SK-N-SH (cell line): ENCODE data around the gene RPS6KA2. TPM values are rescaled to one million over a fixed set of nuclear protein-coding genes. Genes with fewer than 3 reads are reported as not detected.
A peak's percentile ranks its signal among the peaks of the same experiment; 100 is the strongest.

Source experiments
- CTCF ChIA-PET: fragments of 300-600, 350-600 bp; formaldehyde crosslinking; extraction: SDS; loops from one replicate; lab custom pipeline; 2021; lab: Yijun Ruan, JAX
- POLR2A ChIA-PET: fragments of 350-600 bp; sonication (Branson Sonifier 250); formaldehyde crosslinking; extraction: SDS; loops from one replicate; lab custom pipeline; 2020; ENCODE audit warnings: antibody characterized with exemption, inconsistent platforms; lab: Yijun Ruan, JAX
- DNase-seq: peaks from one replicate; pipeline ENCODE4 v3.0.0; 2012
- H2AFZ ChIP-seq: fragments of 200-600 bp; sonication (generic); 2 replicates; pipeline ENCODE4 v1.8.1; 2016; ENCODE audit warnings: antibody characterized with exemption, mild to moderate bottlenecking, low read depth
- H3F3A ChIP-seq: fragments of 200-600 bp; sonication (generic); replicated peaks from 2 replicates; pipeline ENCODE3; 2016; ENCODE audit warnings: antibody characterized with exemption, mild to moderate bottlenecking; ENCODE audit not compliant: insufficient read depth
- H3K27ac ChIP-seq, 2 experiments: fragments of 200-500 bp in 1 of 2; fragments of 200-600 bp in 1 of 2; sonication (Bioruptor generic) in 1 of 2; sonication (generic), shearing (Covaris generic) in 1 of 2; 2 replicates each; pipeline versions ENCODE4 v1.5.1 to v1.6.1; 2014 to 2016; ENCODE audit warnings: low read depth in 2 of 2, inconsistent platforms in 1 of 2, low read length in 1 of 2, mild to moderate bottlenecking in 1 of 2, mixed read lengths in 1 of 2
- H3K27me3 ChIP-seq: fragments of 200-600 bp; sonication (generic), shearing (Covaris generic); 2 replicates; pipeline ENCODE4 v1.6.1; 2016; ENCODE audit warnings: mixed run types; ENCODE audit not compliant: insufficient read depth
- H3K36me3 ChIP-seq, 2 experiments: fragments of 200-500 bp in 1 of 2; fragments of 200-600 bp in 1 of 2; sonication (Bioruptor generic) in 1 of 2; sonication (generic) in 1 of 2; replicated peaks in 1 of 2; 2 replicates each; pipeline versions ENCODE3 to v1.5.1; 2014 to 2016; ENCODE audit warnings: low read length in 1 of 2, mild to moderate bottlenecking in 1 of 2; ENCODE audit not compliant: insufficient read depth in 2 of 2, control insufficient read depth in 1 of 2
- H3K4me1 ChIP-seq, 2 experiments: fragments of 200-500 bp in 1 of 2; fragments of 200-600 bp in 1 of 2; sonication (Bioruptor generic) in 1 of 2; sonication (generic), shearing (Covaris generic) in 1 of 2; 2 replicates each; pipeline versions ENCODE4 v1.5.1 to v1.6.1; 2014 to 2016; ENCODE audit warnings: low read depth in 1 of 2, low read length in 1 of 2, mixed run types in 1 of 2; ENCODE audit not compliant: insufficient read depth in 2 of 2, control insufficient read depth in 1 of 2
- H3K4me2 ChIP-seq: fragments of 200-600 bp; sonication (generic), shearing (Covaris generic); 2 replicates; pipeline ENCODE4 v1.6.1; 2017; ENCODE audit warnings: mixed run types
- H3K4me3 ChIP-seq, 2 experiments: fragments of 200-500 bp in 1 of 2; fragments of 200-600 bp in 1 of 2; sonication (Bioruptor generic) in 1 of 2; sonication (generic), shearing (Covaris generic) in 1 of 2; 2 replicates each; pipeline versions ENCODE4 v1.5.1 to v1.8.1; 2014 to 2016; ENCODE audit warnings: low read depth in 2 of 2, inconsistent platforms in 1 of 2, low read length in 1 of 2, mild to moderate bottlenecking in 1 of 2, mixed read lengths in 1 of 2, moderate library complexity in 1 of 2
- H3K79me2 ChIP-seq: fragments of 200-600 bp; sonication (generic); 2 replicates; pipeline ENCODE4 v1.8.1; 2017; ENCODE audit warnings: mild to moderate bottlenecking; ENCODE audit not compliant: insufficient read depth
- H3K9ac ChIP-seq: fragments of 200-600 bp; sonication (generic); 2 replicates; pipeline ENCODE4 v1.6.1; 2017; ENCODE audit warnings: mixed run types
- H3K9me2 ChIP-seq: fragments of 200-600 bp; sonication (generic); 2 replicates; pipeline ENCODE4 v1.6.1; 2017; ENCODE audit warnings: mixed run types
- H3K9me3 ChIP-seq: fragments of 200-600 bp; sonication (generic); 2 replicates; pipeline ENCODE4 v1.6.1; 2017; ENCODE audit warnings: mixed run types, mild to moderate bottlenecking, moderate library complexity
- H4K20me1 ChIP-seq: fragments of 200-600 bp; sonication (generic); 2 replicates; pipeline ENCODE4 v1.6.1; 2017; ENCODE audit warnings: mild to moderate bottlenecking, mixed run types; ENCODE audit not compliant: insufficient read depth
- CHD2 ChIP-seq: fragments of 150-350 bp; IDR thresholded peaks from 2 replicates; pipeline ENCODE4 v1.6.1; 2018; ENCODE audit warnings: low read length; ENCODE audit not compliant: partially characterized antibody
- ELF1 ChIP-seq: IDR thresholded peaks from 2 replicates; pipeline ENCODE4 v1.4.0; 2012
- FOXJ3 ChIP-seq: sonication (generic); formaldehyde crosslinking; IDR thresholded peaks from 2 replicates; pipeline ENCODE4 v1.5.1; 2020; ENCODE audit warnings: mild to moderate bottlenecking, missing genetic modification reagents
- FOXM1 ChIP-seq: IDR thresholded peaks from 2 replicates; pipeline ENCODE4 v1.4.0; 2012; ENCODE audit warnings: low read depth, mild to moderate bottlenecking
- GABPA ChIP-seq: IDR thresholded peaks from 2 replicates; pipeline ENCODE4 v1.4.0; 2012; ENCODE audit warnings: low read depth, mild to moderate bottlenecking
- GATA2 ChIP-seq: sonication (generic); formaldehyde crosslinking; IDR thresholded peaks from 2 replicates; pipeline ENCODE4 v1.5.0; 2020; ENCODE audit warnings: mild to moderate bottlenecking, missing genetic modification reagents
- JUND ChIP-seq: IDR thresholded peaks from 2 replicates; pipeline ENCODE4 v1.4.0; 2012
- MEF2A ChIP-seq: IDR thresholded peaks from 2 replicates; pipeline ENCODE4 v1.4.0; 2012; ENCODE audit warnings: low read depth, borderline replicate concordance
- NFIC ChIP-seq: IDR thresholded peaks from 2 replicates; pipeline ENCODE4 v1.4.0; 2012; ENCODE audit warnings: borderline replicate concordance
- NRF1 ChIP-seq: IDR thresholded peaks from 2 replicates; pipeline ENCODE4 v1.6.1; 2012; ENCODE audit warnings: low read depth, mild to moderate bottlenecking, low read length
- RAD21 ChIP-seq: IDR thresholded peaks from 2 replicates; pipeline ENCODE4 v1.6.1; 2012; ENCODE audit warnings: mild to moderate bottlenecking, low read length
- RFX5 ChIP-seq: IDR thresholded peaks from 2 replicates; pipeline ENCODE4 v1.6.1; 2012; ENCODE audit warnings: mild to moderate bottlenecking, improper control_type of control experiment, low read length
- RXRA ChIP-seq: IDR thresholded peaks from 2 replicates; pipeline ENCODE4 v1.4.0; 2012; ENCODE audit warnings: low read depth, mild to moderate bottlenecking, borderline replicate concordance
- SIN3A ChIP-seq: IDR thresholded peaks from 2 replicates; pipeline ENCODE4 v1.6.1; 2012; ENCODE audit warnings: low read depth, mild to moderate bottlenecking, low read length, moderate library complexity, borderline replicate concordance
- SMC3 ChIP-seq: IDR thresholded peaks from 2 replicates; pipeline ENCODE4 v1.6.1; 2012; ENCODE audit warnings: low read depth, low read length, improper control_type of control experiment
- TAF1 ChIP-seq: IDR thresholded peaks from 2 replicates; pipeline ENCODE4 v1.6.1; 2012; ENCODE audit warnings: low read depth, mild to moderate bottlenecking, low read length, moderate library complexity, borderline replicate concordance
- TCF12 ChIP-seq: IDR thresholded peaks from 2 replicates; pipeline ENCODE4 v1.4.0; 2012
- TEAD4 ChIP-seq: IDR thresholded peaks from 2 replicates; pipeline ENCODE4 v1.4.0; 2012; ENCODE audit warnings: mild to moderate bottlenecking, borderline replicate concordance; ENCODE audit not compliant: insufficient read depth
- YY1 ChIP-seq: IDR thresholded peaks from 2 replicates; pipeline ENCODE4 v1.4.0; 2012; ENCODE audit warnings: low read depth, mild to moderate bottlenecking
- WGBS: methylation state at CpG from one replicate; pipeline ENCODE4 v1.1.6; 2017; ENCODE audit warnings: low lambda C conversion rate; 5-methylcytosine and 5-hydroxymethylcytosine counted together
- polyA plus RNA-seq, 3 experiments: library from polyadenylated mRNA; depleted of rRNA; stranded (reverse); fragments of >200 nt; gene quantifications; 2 replicates each; pipeline ENCODE4 v1.2.3, GENCODE V29; 2012
- TF ChIP-seq, protein P1 (sequence below): IDR thresholded peaks from 2 replicates; pipeline ENCODE4 v1.4.0; 2012; ENCODE audit warnings: low read depth
- TF ChIP-seq, protein P2 (sequence below): fragments of 200-600 bp; sonication (generic); IDR thresholded peaks from 2 replicates; pipeline ENCODE4 v1.6.1; 2017; ENCODE audit warnings: antibody characterized with exemption, mild to moderate bottlenecking, moderate library complexity
- TF ChIP-seq, protein P3 (sequence below): IDR thresholded peaks from 2 replicates; pipeline ENCODE4; 2012
- TF ChIP-seq, protein P4 (sequence below): IDR thresholded peaks from 2 replicates; pipeline ENCODE4 v1.4.0; 2012; ENCODE audit warnings: low read depth, borderline replicate concordance
- TF ChIP-seq, protein P5 (sequence below): IDR thresholded peaks from 2 replicates; pipeline ENCODE4 v1.4.0; 2012; ENCODE audit warnings: low read depth, borderline replicate concordance

Gene RPS6KA2
- polyA plus RNA-seq, 1 of the 3 experiments (the other 2 are of a cell fraction), result 59.5 TPM

DNA sequence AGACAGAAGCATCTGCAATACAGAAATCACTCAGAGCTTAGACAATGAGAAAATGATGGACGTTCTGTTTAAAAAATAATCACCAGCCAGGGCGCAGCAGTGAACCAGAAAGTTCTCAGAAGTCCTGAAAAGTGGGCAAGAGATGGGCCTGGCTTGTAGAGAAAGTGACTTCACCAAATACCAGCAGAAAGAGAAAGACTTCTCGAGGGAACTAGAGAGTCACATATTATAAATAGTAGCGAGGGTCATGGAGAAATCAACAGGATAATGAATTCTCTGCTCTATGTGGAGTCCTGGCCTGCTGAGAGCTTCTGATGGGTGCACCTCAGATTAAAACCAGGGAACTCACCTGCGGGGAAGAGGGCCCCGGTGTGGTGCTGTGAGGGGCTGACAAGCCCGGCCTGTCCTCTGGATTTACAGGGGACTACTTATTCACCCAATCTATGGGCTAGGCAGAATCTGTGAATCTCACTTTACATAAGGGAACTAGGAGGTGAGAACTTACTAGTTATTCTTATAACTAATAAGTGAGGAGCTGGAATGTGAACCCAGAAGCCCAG is 35.0 kb downstream of the RPS6KA2 start:
- Histone ChIP-seq H3K4me3 (no peak overlapping the region), H3K9me2 (no peaks in the 10 kb centered on the region), H2AFZ (no peak overlapping the region), H3K79me2 (peaks cover 80% of the 10 kb centered on the region), H3K9me3 (no peaks in the 10 kb centered on the region), H3K36me3 (peaks cover 0 to 5% of the 10 kb centered on the region in 2 experiments), H3K27me3 (no peaks in the 10 kb centered on the region), H3K27ac (peak overlapping the region in 1 of 2 experiments; percentile 100; a peak in 3 of 4 replicates), H4K20me1 (no peaks in the 10 kb centered on the region), H3K4me1 (peaks cover 59 to 61% of the 10 kb centered on the region in 2 experiments), H3K4me2 (no peak overlapping the region), H3F3A (peaks cover 28% of the 10 kb centered on the region), H3K9ac (peak overlapping the region; percentile 26; the same call in 1 of the 2 replicates)
- ChIA-PET POLR2A (no interaction called here), CTCF (no interaction called here)
- TF ChIP-seq RXRA (no peak), CHD2 (no peak), ELF1 (no peak), YY1 (no peak), RFX5 (no peak), TCF12 (no peak), TAF1 (no peak), SMC3 (no peak), GATA2 (CRISPR knock-in tag) (no peak), NFIC (no peak), SIN3A (no peak), TEAD4 (no peak), RAD21 (no peak), JUND (no peak), GABPA (no peak)
- TF ChIP-seq, protein P1, sequence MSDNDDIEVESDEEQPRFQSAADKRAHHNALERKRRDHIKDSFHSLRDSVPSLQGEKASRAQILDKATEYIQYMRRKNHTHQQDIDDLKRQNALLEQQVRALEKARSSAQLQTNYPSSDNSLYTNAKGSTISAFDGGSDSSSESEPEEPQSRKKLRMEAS, result no peak
- TF ChIP-seq, protein P2, sequence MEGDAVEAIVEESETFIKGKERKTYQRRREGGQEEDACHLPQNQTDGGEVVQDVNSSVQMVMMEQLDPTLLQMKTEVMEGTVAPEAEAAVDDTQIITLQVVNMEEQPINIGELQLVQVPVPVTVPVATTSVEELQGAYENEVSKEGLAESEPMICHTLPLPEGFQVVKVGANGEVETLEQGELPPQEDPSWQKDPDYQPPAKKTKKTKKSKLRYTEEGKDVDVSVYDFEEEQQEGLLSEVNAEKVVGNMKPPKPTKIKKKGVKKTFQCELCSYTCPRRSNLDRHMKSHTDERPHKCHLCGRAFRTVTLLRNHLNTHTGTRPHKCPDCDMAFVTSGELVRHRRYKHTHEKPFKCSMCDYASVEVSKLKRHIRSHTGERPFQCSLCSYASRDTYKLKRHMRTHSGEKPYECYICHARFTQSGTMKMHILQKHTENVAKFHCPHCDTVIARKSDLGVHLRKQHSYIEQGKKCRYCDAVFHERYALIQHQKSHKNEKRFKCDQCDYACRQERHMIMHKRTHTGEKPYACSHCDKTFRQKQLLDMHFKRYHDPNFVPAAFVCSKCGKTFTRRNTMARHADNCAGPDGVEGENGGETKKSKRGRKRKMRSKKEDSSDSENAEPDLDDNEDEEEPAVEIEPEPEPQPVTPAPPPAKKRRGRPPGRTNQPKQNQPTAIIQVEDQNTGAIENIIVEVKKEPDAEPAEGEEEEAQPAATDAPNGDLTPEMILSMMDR, result no peak
- DNase-seq, result no peak
- WGBS, result 96% methylated on average over 7 of the region's 7 CpGs

- no peaks in the 10 kb centered on the region for H3K9me2 ChIP-seq
- no peak overlapping the region for H2AFZ ChIP-seq
- no peak overlapping the region for H3K9ac ChIP-seq
- no peak overlapping the region for H3K4me2 ChIP-seq
- no peaks in the 10 kb centered on the region for H4K20me1 ChIP-seq
- 94% methylated on average over 11 of the region's 11 CpGs for WGBS
- H3K36me3 ChIP-seq, result peaks cover 0 to 6% of the 10 kb centered on the region in 2 experiments
- peaks cover 80% of the 10 kb centered on the region for H3K79me2 ChIP-seq
- peaks cover 52 to 62% of the 10 kb centered on the region in 2 experiments for H3K4me1 ChIP-seq
- POLR2A ChIA-PET, result no interaction called here
- peaks cover 20% of the 10 kb centered on the region for H3F3A ChIP-seq
- no peak overlapping the region for H3K4me3 ChIP-seq
- no peaks in the 10 kb centered on the region for H3K9me3 ChIP-seq
- no peaks in the 10 kb centered on the region for H3K27me3 ChIP-seq
- H3K27ac ChIP-seq, result peak overlapping the region; percentile 78 to 83; a peak in 3 of 4 replicates
- no peak for DNase-seq
- CTCF ChIA-PET, result no interaction called here
- TF ChIP-seq YY1, result no peak
- no peak for TF ChIP-seq RFX5
- TF ChIP-seq RAD21, result no peak
- no peak for TF ChIP-seq FOXJ3 (CRISPR knock-in tag)
- TF ChIP-seq TAF1, result no peak
- TF ChIP-seq GABPA, result no peak
- no peak for TF ChIP-seq JUND
- TF ChIP-seq, protein P3, sequence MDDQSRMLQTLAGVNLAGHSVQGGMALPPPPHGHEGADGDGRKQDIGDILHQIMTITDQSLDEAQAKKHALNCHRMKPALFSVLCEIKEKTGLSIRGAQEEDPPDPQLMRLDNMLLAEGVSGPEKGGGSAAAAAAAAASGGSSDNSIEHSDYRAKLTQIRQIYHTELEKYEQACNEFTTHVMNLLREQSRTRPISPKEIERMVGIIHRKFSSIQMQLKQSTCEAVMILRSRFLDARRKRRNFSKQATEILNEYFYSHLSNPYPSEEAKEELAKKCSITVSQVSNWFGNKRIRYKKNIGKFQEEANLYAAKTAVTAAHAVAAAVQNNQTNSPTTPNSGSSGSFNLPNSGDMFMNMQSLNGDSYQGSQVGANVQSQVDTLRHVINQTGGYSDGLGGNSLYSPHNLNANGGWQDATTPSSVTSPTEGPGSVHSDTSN, result no peak
- no peak for TF ChIP-seq MEF2A
- TF ChIP-seq, protein P1, result no peak
- no peak for TF ChIP-seq FOXM1
- TF ChIP-seq GATA2 (CRISPR knock-in tag), result no peak
- TF ChIP-seq NFIC, result no peak
- no peak for TF ChIP-seq TCF12
- no peak for TF ChIP-seq NRF1
- TF ChIP-seq, protein P4, sequence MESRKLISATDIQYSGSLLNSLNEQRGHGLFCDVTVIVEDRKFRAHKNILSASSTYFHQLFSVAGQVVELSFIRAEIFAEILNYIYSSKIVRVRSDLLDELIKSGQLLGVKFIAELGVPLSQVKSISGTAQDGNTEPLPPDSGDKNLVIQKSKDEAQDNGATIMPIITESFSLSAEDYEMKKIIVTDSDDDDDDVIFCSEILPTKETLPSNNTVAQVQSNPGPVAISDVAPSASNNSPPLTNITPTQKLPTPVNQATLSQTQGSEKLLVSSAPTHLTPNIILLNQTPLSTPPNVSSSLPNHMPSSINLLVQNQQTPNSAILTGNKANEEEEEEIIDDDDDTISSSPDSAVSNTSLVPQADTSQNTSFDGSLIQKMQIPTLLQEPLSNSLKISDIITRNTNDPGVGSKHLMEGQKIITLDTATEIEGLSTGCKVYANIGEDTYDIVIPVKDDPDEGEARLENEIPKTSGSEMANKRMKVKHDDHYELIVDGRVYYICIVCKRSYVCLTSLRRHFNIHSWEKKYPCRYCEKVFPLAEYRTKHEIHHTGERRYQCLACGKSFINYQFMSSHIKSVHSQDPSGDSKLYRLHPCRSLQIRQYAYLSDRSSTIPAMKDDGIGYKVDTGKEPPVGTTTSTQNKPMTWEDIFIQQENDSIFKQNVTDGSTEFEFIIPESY, result no peak
- TF ChIP-seq, protein P5, sequence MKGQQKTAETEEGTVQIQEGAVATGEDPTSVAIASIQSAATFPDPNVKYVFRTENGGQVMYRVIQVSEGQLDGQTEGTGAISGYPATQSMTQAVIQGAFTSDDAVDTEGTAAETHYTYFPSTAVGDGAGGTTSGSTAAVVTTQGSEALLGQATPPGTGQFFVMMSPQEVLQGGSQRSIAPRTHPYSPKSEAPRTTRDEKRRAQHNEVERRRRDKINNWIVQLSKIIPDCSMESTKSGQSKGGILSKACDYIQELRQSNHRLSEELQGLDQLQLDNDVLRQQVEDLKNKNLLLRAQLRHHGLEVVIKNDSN, result no peak
Observed at GRCh38 chr6:166591026-166591425, 36.0 kb downstream of the RPS6KA2 start.
